OCI-LY1 (cell line): ENCODE data around the gene LINS1.

Experiments used
- H2AFZ ChIP-seq: fragments of 200-600 bp; sonication (generic), shearing (Covaris generic); 2 replicates; pipeline ENCODE4 v1.6.0; 2014; ENCODE audit warnings: antibody characterized with exemption, mild to moderate bottlenecking, low read length
- H3F3A ChIP-seq: fragments of 200-600 bp; sonication (generic), shearing (Covaris generic); 2 replicates; pipeline ENCODE4 v1.6.0; 2014; ENCODE audit warnings: mild to moderate bottlenecking, antibody characterized with exemption, low read length, moderate library complexity; ENCODE audit not compliant: insufficient read depth
- H3K27ac ChIP-seq: fragments of 200-600 bp; sonication (generic); 2 replicates; pipeline ENCODE4 v1.5.1; 2014; ENCODE audit warnings: low read length, mixed run types, mild to moderate bottlenecking, low read depth; ENCODE audit not compliant: poor library complexity, severe bottlenecking
- H3K27me3 ChIP-seq: fragments of 200-600 bp; sonication (generic); 2 replicates; pipeline ENCODE4 v1.6.0; 2014; ENCODE audit warnings: antibody characterized with exemption, mild to moderate bottlenecking, low read length, moderate library complexity; ENCODE audit not compliant: insufficient read depth
- H3K36me3 ChIP-seq: fragments of 200-600 bp; sonication (generic); 2 replicates; pipeline ENCODE4 v1.6.1; 2014; ENCODE audit warnings: mild to moderate bottlenecking, antibody characterized with exemption, low read length, moderate library complexity, mixed read lengths; ENCODE audit not compliant: insufficient read depth
- H3K4me1 ChIP-seq: fragments of 200-600 bp; sonication (generic); 2 replicates; pipeline ENCODE4 v1.5.1; 2014; ENCODE audit warnings: mild to moderate bottlenecking, low read length, moderate library complexity; ENCODE audit not compliant: insufficient read depth, severe bottlenecking
- H3K4me2 ChIP-seq: fragments of 200-600 bp; sonication (generic), shearing (Covaris generic); 2 replicates; pipeline ENCODE4 v1.6.1; 2014; ENCODE audit warnings: low read length
- H3K4me3 ChIP-seq: fragments of 200-600 bp; sonication (generic); 2 replicates; pipeline ENCODE4 v1.5.1; 2014; ENCODE audit warnings: low read length, low read depth, mild to moderate bottlenecking, mixed read lengths; ENCODE audit not compliant: poor library complexity, severe bottlenecking
- H3K79me2 ChIP-seq: fragments of 200-600 bp; shearing (Covaris generic); 2 replicates; pipeline ENCODE4 v1.6.1; 2016; ENCODE audit warnings: mixed run types, low read length, mixed read lengths; ENCODE audit not compliant: insufficient read depth
- H3K9ac ChIP-seq: fragments of 200-600 bp; sonication (generic), shearing (Covaris generic); 2 replicates; pipeline ENCODE4 v1.6.1; 2014; ENCODE audit warnings: mild to moderate bottlenecking, low read length, mixed read lengths
- H3K9me2 ChIP-seq: fragments of 200-600 bp; sonication (generic), shearing (Covaris generic); 2 replicates; pipeline ENCODE4 v1.6.1; 2014; ENCODE audit warnings: low read depth, mild to moderate bottlenecking, low read length, mixed read lengths
- H3K9me3 ChIP-seq: fragments of 200-600 bp; shearing (Covaris generic); 2 replicates; pipeline ENCODE4 v1.6.1; 2014; ENCODE audit warnings: low read length, mixed read lengths
- H4K20me1 ChIP-seq: fragments of 200-600 bp; sonication (generic), shearing (Covaris generic); 2 replicates; pipeline ENCODE4 v1.6.0; 2016; ENCODE audit warnings: mild to moderate bottlenecking, low read length; ENCODE audit not compliant: insufficient read depth
- CTCF ChIP-seq: fragments of 200-600 bp; sonication (generic), shearing (Covaris generic); IDR thresholded peaks from 2 replicates; pipeline ENCODE4 v1.5.1; 2017; ENCODE audit warnings: mild to moderate bottlenecking, antibody characterized with exemption, low read length, moderate library complexity, mixed read lengths
- EZH2 ChIP-seq: fragments of 200-600 bp; sonication (generic), shearing (Covaris generic); IDR thresholded peaks from 2 replicates; pipeline ENCODE4 v1.8.0; 2017; ENCODE audit warnings: borderline replicate concordance, mixed run types, mild to moderate bottlenecking, antibody characterized with exemption, low read length, moderate library complexity, mixed read lengths

The LINS1 gene

GRCh38 chr15:100570275-100570674 lies 31.7 kb downstream of the LINS1 start:
- H3K4me3 ChIP-seq = no peak overlapping the region
- H3K79me2 ChIP-seq = no peaks in the 10 kb centered on the region
- no peaks in the 10 kb centered on the region for H3K27me3 ChIP-seq
- H3K9ac ChIP-seq = no peak overlapping the region
- H3K4me2 ChIP-seq = no peak overlapping the region
- TF ChIP-seq EZH2 = no peak
- TF ChIP-seq CTCF = no peak
- no peaks in the 10 kb centered on the region for H3K4me1 ChIP-seq
- H2AFZ ChIP-seq = no peak overlapping the region
- no peak overlapping the region for H3K27ac ChIP-seq
- H3K36me3 ChIP-seq = peaks cover 53% of the 10 kb centered on the region; the same call in 1 of the 2 replicates
- no peaks in the 10 kb centered on the region for H3F3A ChIP-seq
- H3K9me2 ChIP-seq = no peaks in the 10 kb centered on the region
- H3K9me3 ChIP-seq = no peaks in the 10 kb centered on the region
- no peaks in the 10 kb centered on the region for H4K20me1 ChIP-seq

GRCh38 chr15:100569391-100569790 lies 32.6 kb downstream of the LINS1 start:
- H3K27ac ChIP-seq = no peak overlapping the region
- no peaks in the 10 kb centered on the region for H3K9me3 ChIP-seq
- no peaks in the 10 kb centered on the region for H3K79me2 ChIP-seq
- no peaks in the 10 kb centered on the region for H3K9me2 ChIP-seq
- H3K9ac ChIP-seq = no peak overlapping the region
- H3K27me3 ChIP-seq = no peaks in the 10 kb centered on the region
- no peak overlapping the region for H3K4me3 ChIP-seq
- no peak overlapping the region for H3K4me2 ChIP-seq
- H3F3A ChIP-seq = no peaks in the 10 kb centered on the region
- TF ChIP-seq CTCF = no peak
- TF ChIP-seq EZH2 = no peak
- no peaks in the 10 kb centered on the region for H3K4me1 ChIP-seq
- H3K36me3 ChIP-seq = peaks cover 47% of the 10 kb centered on the region; the same call in 1 of the 2 replicates
- no peak overlapping the region for H2AFZ ChIP-seq
- H4K20me1 ChIP-seq = no peaks in the 10 kb centered on the region

GRCh38 chr15:100566850-100567628 lies 34.9 kb downstream of the LINS1 start:
- no peaks in the 10 kb centered on the region for H3K4me1 ChIP-seq
- H3K36me3 ChIP-seq = peaks cover 25% of the 10 kb centered on the region; the same call in 1 of the 2 replicates
- H4K20me1 ChIP-seq = no peaks in the 10 kb centered on the region
- no peak for TF ChIP-seq EZH2
- H3K4me2 ChIP-seq = no peak overlapping the region
- H3K27ac ChIP-seq = no peak overlapping the region
- no peak overlapping the region for H2AFZ ChIP-seq
- H3F3A ChIP-seq = no peaks in the 10 kb centered on the region
- no peaks in the 10 kb centered on the region for H3K9me2 ChIP-seq
- H3K4me3 ChIP-seq = no peak overlapping the region
- H3K9ac ChIP-seq = no peak overlapping the region
- H3K27me3 ChIP-seq = no peaks in the 10 kb centered on the region
- H3K79me2 ChIP-seq = no peaks in the 10 kb centered on the region
- no peaks in the 10 kb centered on the region for H3K9me3 ChIP-seq

- H3K4me3 ChIP-seq = no peak overlapping the region
- no peak overlapping the region for H2AFZ ChIP-seq
- H3F3A ChIP-seq = no peaks in the 10 kb centered on the region
- H3K27me3 ChIP-seq = no peaks in the 10 kb centered on the region
- H3K9me3 ChIP-seq = no peaks in the 10 kb centered on the region
- no peak overlapping the region for H3K4me2 ChIP-seq
- TF ChIP-seq EZH2 (no peak), CTCF (no peak)
- no peaks in the 10 kb centered on the region for H3K79me2 ChIP-seq
- no peaks in the 10 kb centered on the region for H4K20me1 ChIP-seq
- H3K27ac ChIP-seq = no peak overlapping the region
- no peak overlapping the region for H3K9ac ChIP-seq
- no peaks in the 10 kb centered on the region for H3K4me1 ChIP-seq
- no peaks in the 10 kb centered on the region for H3K9me2 ChIP-seq
- peaks cover 16% of the 10 kb centered on the region; the same call in 1 of the 2 replicates for H3K36me3 ChIP-seq
Observed at GRCh38 chr15:100565591-100565990, 36.4 kb downstream of the LINS1 start.
